SK-N-SH treated with all-trans-retinoic acid at 6 μM for 48 hours (cell line): Measurements from ENCODE around the gene RAP1GAP.

ENCODE experiments used
- ATAC-seq: fragments of 200-7000 bp; cut with Tn5 transposase; 3 replicates; pipeline ENCODE4 v1.9.1; 2020; ENCODE audit warnings: mild to moderate bottlenecking, moderate library complexity
- ARNTL ChIP-seq: fragments of 450-650 bp; formaldehyde crosslinking; IDR thresholded peaks from 2 replicates; pipeline ENCODE4 v1.5.0; 2020; ENCODE audit warnings: low read depth, mild to moderate bottlenecking, moderate library complexity, borderline replicate concordance
- CSDC2 ChIP-seq: fragments of 250-450 bp; sonication (Bioruptor Pico); IDR thresholded peaks from 2 replicates; pipeline ENCODE4 v1.5.0; 2020; ENCODE audit warnings: mild to moderate bottlenecking, moderate library complexity
- ESRRG ChIP-seq: fragments of 250-450 bp; sonication (Bioruptor Pico); IDR thresholded peaks from 2 replicates; pipeline ENCODE4 v1.6.1; 2021; ENCODE audit warnings: mild to moderate bottlenecking
- GLIS3 ChIP-seq: fragments of 250-450 bp; sonication (Bioruptor Pico); IDR thresholded peaks from 2 replicates; pipeline ENCODE4 v1.5.0; 2020; ENCODE audit warnings: mild to moderate bottlenecking, moderate library complexity
- ISL1 ChIP-seq: fragments of 250-450 bp; sonication (Bioruptor Pico); IDR thresholded peaks from 2 replicates; pipeline ENCODE4 v2.1.2; 2022; ENCODE audit warnings: mild to moderate bottlenecking, moderate library complexity
- OSR1 ChIP-seq: fragments of 250-450 bp; sonication (Bioruptor Pico); IDR thresholded peaks from 2 replicates; pipeline ENCODE4 v1.8.0; 2022; ENCODE audit warnings: moderate library complexity, mild to moderate bottlenecking, inconsistent platforms
- PPARA ChIP-seq: fragments of 250-450 bp; sonication (Bioruptor Pico); IDR thresholded peaks from 2 replicates; pipeline ENCODE4 v1.5.0; 2020; ENCODE audit warnings: mild to moderate bottlenecking, borderline replicate concordance
- RARB ChIP-seq: fragments of 250-450 bp; sonication (Bioruptor Pico); IDR thresholded peaks from 2 replicates; pipeline ENCODE4 v1.8.0; 2021; ENCODE audit warnings: mild to moderate bottlenecking, moderate library complexity
- SNAI2 ChIP-seq: fragments of 250-450 bp; sonication (Bioruptor Pico); IDR thresholded peaks from 2 replicates; pipeline ENCODE4 v1.5.0; 2020; ENCODE audit warnings: mild to moderate bottlenecking, moderate library complexity
- TCF4 ChIP-seq: fragments of 250-450 bp; sonication (Bioruptor Pico); IDR thresholded peaks from 2 replicates; pipeline ENCODE4 v1.8.0; 2021; ENCODE audit warnings: mild to moderate bottlenecking, moderate library complexity, borderline replicate concordance
- TOX ChIP-seq: fragments of 250-450 bp; sonication (Bioruptor Pico); IDR thresholded peaks from 2 replicates; pipeline ENCODE4 v1.8.0; 2021; ENCODE audit warnings: mild to moderate bottlenecking, moderate library complexity, borderline replicate concordance
- ZC3H10 ChIP-seq: fragments of 250-450 bp; sonication (Bioruptor Pico); IDR thresholded peaks from 2 replicates; pipeline ENCODE4 v1.5.1; 2021; ENCODE audit warnings: mild to moderate bottlenecking, moderate library complexity
- ZFP3 ChIP-seq: fragments of 250-450 bp; sonication (Bioruptor Pico); IDR thresholded peaks from 2 replicates; pipeline ENCODE4 v1.5.0; 2020; ENCODE audit warnings: mild to moderate bottlenecking, moderate library complexity
- ZFP30 ChIP-seq: fragments of 450-650 bp; formaldehyde crosslinking; IDR thresholded peaks from 2 replicates; pipeline ENCODE4 v1.5.0; 2022; ENCODE audit warnings: mild to moderate bottlenecking, moderate library complexity
- ZNF565 ChIP-seq: fragments of 450-650 bp; formaldehyde crosslinking; conservative IDR thresholded peaks from 2 replicates; pipeline ENCODE4 v1.5.0; 2020; ENCODE audit warnings: low read depth, mild to moderate bottlenecking, moderate library complexity
- TF ChIP-seq, protein P1 (sequence below): fragments of 250-450 bp; sonication (Bioruptor Pico); IDR thresholded peaks from 2 replicates; pipeline ENCODE4 v1.8.0; 2021; ENCODE audit warnings: low read depth, mild to moderate bottlenecking, moderate library complexity, borderline replicate concordance
- TF ChIP-seq, protein P2 (sequence below): fragments of 250-450 bp; sonication (Bioruptor Pico); IDR thresholded peaks from 2 replicates; pipeline ENCODE4 v1.5.1; 2020; ENCODE audit warnings: low read depth, mild to moderate bottlenecking, moderate library complexity
- TF ChIP-seq, protein P3 (sequence below): fragments of 250-450 bp; sonication (Bioruptor Pico); IDR thresholded peaks from 2 replicates; pipeline ENCODE4 v1.8.0; 2020; ENCODE audit warnings: mild to moderate bottlenecking, moderate library complexity, borderline replicate concordance
- TF ChIP-seq, protein P4 (sequence below): fragments of 250-450 bp; sonication (Bioruptor Pico); IDR thresholded peaks from 2 replicates; pipeline ENCODE4 v1.5.0; 2020; ENCODE audit warnings: mild to moderate bottlenecking, moderate library complexity

Gene RAP1GAP

DNA sequence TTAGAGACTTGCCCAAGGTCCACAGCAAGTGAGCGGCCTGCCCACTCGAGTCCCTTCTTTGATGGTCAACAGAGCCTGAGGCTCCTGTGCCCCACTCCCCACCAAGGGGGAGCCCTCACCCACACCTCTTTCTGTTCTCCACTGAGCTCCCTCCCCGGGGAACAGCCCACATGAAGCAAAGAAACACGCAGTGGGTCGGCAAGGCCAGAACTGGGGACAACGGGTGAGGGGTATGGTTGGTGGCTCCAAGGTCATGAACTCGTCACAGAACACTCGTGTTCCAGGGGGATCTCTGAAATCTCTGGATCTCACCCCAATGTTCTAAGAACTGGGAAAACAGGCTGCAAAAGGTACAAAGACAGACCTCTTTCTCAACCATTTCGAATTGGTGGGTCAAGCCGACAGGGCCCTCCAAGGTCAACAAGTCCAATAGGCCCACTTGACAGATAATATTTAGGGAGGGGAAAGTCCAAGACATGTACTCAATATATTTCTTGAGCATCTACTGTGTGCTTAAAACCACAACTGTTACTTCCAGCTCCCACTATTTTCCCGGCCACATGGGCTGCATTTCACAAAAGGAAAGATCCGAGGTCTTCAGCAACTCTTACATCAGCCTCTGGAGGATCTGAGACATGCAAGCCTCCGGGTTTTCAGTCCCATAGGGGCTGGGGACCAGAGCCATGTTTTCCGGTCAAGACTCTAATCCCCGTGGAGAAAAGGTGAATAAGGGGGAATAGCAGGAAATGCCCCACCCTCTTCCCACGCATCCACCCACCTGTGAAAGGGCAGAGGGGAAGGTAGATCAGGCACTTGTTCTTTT, 1.1 kb upstream of the RAP1GAP start:
- no peak for ATAC-seq
- TF ChIP-seq, protein P1, sequence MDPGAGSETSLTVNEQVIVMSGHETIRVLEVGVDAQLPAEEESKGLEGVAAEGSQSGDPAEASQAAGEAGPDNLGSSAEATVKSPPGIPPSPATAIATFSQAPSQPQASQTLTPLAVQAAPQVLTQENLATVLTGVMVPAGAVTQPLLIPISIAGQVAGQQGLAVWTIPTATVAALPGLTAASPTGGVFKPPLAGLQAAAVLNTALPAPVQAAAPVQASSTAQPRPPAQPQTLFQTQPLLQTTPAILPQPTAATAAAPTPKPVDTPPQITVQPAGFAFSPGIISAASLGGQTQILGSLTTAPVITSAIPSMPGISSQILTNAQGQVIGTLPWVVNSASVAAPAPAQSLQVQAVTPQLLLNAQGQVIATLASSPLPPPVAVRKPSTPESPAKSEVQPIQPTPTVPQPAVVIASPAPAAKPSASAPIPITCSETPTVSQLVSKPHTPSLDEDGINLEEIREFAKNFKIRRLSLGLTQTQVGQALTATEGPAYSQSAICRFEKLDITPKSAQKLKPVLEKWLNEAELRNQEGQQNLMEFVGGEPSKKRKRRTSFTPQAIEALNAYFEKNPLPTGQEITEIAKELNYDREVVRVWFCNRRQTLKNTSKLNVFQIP (CRISPR knock-in tag) = no peak
- TF ChIP-seq, protein P2, sequence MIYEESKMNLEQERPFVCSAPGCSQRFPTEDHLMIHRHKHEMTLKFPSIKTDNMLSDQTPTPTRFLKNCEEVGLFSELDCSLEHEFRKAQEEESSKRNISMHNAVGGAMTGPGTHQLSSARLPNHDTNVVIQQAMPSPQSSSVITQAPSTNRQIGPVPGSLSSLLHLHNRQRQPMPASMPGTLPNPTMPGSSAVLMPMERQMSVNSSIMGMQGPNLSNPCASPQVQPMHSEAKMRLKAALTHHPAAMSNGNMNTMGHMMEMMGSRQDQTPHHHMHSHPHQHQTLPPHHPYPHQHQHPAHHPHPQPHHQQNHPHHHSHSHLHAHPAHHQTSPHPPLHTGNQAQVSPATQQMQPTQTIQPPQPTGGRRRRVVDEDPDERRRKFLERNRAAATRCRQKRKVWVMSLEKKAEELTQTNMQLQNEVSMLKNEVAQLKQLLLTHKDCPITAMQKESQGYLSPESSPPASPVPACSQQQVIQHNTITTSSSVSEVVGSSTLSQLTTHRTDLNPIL (CRISPR knock-in tag) = no peak
- TF ChIP-seq TOX (no peak), ZNF565 (CRISPR knock-in tag) (no peak), ARNTL (CRISPR knock-in tag) (no peak), OSR1 (CRISPR knock-in tag) (no peak), GLIS3 (CRISPR knock-in tag) (no peak), TCF4 (CRISPR knock-in tag) (no peak), ESRRG (CRISPR knock-in tag) (no peak), ZC3H10 (no peak), PPARA (CRISPR knock-in tag) (no peak), SNAI2 (CRISPR knock-in tag) (no peak)
- TF ChIP-seq, protein P3, sequence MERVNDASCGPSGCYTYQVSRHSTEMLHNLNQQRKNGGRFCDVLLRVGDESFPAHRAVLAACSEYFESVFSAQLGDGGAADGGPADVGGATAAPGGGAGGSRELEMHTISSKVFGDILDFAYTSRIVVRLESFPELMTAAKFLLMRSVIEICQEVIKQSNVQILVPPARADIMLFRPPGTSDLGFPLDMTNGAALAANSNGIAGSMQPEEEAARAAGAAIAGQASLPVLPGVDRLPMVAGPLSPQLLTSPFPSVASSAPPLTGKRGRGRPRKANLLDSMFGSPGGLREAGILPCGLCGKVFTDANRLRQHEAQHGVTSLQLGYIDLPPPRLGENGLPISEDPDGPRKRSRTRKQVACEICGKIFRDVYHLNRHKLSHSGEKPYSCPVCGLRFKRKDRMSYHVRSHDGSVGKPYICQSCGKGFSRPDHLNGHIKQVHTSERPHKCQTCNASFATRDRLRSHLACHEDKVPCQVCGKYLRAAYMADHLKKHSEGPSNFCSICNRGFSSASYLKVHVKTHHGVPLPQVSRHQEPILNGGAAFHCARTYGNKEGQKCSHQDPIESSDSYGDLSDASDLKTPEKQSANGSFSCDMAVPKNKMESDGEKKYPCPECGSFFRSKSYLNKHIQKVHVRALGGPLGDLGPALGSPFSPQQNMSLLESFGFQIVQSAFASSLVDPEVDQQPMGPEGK = no peak
- TF ChIP-seq, all 23 proteins: peak for 0

DNA sequence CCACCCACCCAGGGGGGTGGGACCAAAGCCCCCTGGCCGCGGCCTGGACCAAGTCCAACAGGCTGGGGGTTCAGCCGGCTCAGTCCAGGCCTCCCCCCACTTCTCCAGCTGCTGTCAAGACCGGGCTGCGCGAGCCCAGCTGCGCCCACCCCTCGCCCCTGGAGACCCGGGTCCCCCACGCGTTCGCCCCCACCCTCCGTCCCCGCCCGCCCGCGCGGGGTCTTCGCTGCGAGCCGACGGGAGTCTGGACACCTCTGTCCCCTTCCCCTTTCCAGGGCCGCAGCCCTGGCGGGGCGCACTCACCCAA, 253 bp downstream of the RAP1GAP start:
- TF ChIP-seq, protein P4, sequence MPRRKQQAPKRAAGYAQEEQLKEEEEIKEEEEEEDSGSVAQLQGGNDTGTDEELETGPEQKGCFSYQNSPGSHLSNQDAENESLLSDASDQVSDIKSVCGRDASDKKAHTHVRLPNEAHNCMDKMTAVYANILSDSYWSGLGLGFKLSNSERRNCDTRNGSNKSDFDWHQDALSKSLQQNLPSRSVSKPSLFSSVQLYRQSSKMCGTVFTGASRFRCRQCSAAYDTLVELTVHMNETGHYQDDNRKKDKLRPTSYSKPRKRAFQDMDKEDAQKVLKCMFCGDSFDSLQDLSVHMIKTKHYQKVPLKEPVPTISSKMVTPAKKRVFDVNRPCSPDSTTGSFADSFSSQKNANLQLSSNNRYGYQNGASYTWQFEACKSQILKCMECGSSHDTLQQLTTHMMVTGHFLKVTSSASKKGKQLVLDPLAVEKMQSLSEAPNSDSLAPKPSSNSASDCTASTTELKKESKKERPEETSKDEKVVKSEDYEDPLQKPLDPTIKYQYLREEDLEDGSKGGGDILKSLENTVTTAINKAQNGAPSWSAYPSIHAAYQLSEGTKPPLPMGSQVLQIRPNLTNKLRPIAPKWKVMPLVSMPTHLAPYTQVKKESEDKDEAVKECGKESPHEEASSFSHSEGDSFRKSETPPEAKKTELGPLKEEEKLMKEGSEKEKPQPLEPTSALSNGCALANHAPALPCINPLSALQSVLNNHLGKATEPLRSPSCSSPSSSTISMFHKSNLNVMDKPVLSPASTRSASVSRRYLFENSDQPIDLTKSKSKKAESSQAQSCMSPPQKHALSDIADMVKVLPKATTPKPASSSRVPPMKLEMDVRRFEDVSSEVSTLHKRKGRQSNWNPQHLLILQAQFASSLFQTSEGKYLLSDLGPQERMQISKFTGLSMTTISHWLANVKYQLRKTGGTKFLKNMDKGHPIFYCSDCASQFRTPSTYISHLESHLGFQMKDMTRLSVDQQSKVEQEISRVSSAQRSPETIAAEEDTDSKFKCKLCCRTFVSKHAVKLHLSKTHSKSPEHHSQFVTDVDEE (CRISPR knock-in tag) = no peak
- TF ChIP-seq ISL1 (CRISPR knock-in tag) (no peak), ESRRG (CRISPR knock-in tag) (no peak), RARB (CRISPR knock-in tag) (no peak), CSDC2 (CRISPR knock-in tag) (no peak)
- ATAC-seq = no peak

DNA sequence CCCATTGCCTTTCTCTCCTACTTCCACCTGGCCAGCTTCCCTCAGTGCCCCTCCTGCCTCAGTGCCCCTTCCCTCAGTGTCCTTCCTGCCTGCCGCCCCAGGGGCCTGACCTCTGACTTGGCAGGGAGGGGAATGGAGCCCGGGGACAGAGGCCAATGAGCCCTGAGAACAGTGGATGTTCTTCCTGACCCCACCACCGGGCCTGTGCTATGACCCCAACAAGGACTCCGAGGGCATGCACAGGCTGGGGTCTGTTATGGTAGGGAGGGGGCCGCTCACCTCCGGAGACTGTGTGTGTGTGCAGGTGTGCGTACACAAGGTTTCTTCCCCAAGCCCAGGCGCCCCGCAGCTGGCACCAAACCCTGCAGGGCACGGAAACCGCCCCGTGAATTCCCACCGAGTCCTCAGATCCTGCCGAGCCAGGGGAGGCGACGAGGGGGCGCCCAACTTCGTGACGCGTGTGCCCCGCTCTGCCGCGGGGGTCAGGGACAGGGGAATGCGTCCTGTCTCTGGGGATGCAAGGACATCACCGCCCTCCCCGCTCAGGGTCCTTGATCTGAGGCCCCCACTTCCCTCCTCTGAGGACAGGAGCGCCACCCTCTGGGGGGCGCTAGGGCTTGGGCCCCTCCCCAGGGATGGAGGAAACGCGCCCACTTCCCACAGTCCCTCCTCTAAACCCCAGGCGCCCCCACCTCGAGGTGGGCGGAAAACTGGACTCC, 766 bp downstream of the RAP1GAP start:
- TF ChIP-seq ZC3H10 = no peak
- TF ChIP-seq TOX = no peak
- no peak for TF ChIP-seq ZFP30 (CRISPR knock-in tag)
- no peak for TF ChIP-seq ESRRG (CRISPR knock-in tag)
- no peak for TF ChIP-seq ZFP3 (CRISPR knock-in tag)
- TF ChIP-seq, protein P2 (CRISPR knock-in tag) = no peak
- TF ChIP-seq ISL1 (CRISPR knock-in tag) = no peak
- TF ChIP-seq, protein P3 = no peak; the same call in 1 of the 2 replicates

More for the DNA sequence above, 766 bp downstream of the RAP1GAP start:
- no peak for ATAC-seq
